Measurements from ENCODE around the gene TUBGCP4. TPM values are rescaled to one million over a fixed set of nuclear protein-coding genes. Genes with fewer than 3 reads are reported as not detected.

Gene TUBGCP4
- total and polyA plus RNA-seq, 10 of the 15 experiments (the other 5 are each of a cell fraction or from before 2014, with no cell fraction given), result 6.3 to 39.1 (median 24.8) TPM

DNA sequence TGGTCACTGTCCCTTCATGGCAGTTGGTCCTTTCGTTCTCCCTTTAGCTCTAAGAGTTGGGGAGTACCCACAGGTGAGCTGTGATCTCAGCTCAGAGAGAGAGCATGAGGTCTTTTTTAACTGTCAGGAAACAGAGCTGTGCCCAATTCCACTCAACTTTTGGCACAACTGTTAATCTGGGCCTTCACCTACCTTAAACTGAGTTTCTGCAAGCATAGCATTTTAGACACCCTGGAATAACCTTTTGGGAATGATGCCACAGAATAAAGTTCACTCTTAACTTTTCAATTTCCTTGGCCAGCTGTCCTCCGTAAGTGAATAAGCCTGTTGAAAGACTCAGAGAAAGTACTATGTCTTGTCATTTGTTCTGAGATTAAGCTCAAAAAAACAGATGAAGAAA, 35.9 kb downstream of the TUBGCP4 start:
- Histone ChIP-seq H3K27ac (ENCODE audit: control insufficient read depth, insufficient read depth) (no peak overlapping the region), H3K4me3 (no peak overlapping the region), H3K27me3 (replicated peaks in 1 of 2; ENCODE audit: control insufficient read depth in 2 of 2, insufficient read depth in 2 of 2, low read length in 1 of 2) (no peaks in the 10 kb centered on the region), H3K9ac (ENCODE audit: control insufficient read depth, insufficient read depth, low read length) (no peak overlapping the region), H3K9me3 (replicated peaks; ENCODE audit: control insufficient read depth, insufficient read depth, low read length) (no peaks in the 10 kb centered on the region), H3K79me2 (ENCODE audit: control insufficient read depth, insufficient read depth, low read length) (no peaks in the 10 kb centered on the region), H2AFZ (ENCODE audit: control insufficient read depth, low read depth, low read length) (no peak overlapping the region), H4K20me1 (ENCODE audit: control insufficient read depth, insufficient read depth) (no peaks in the 10 kb centered on the region), H3K36me3 (ENCODE audit: control insufficient read depth in 2 of 2, insufficient read depth in 2 of 2, low read length in 1 of 2) (peaks cover 8 to 13% of the 10 kb centered on the region in 2 experiments), H3K4me1 (ENCODE audit: control insufficient read depth, insufficient read depth, low read length) (no peaks in the 10 kb centered on the region), H3K4me2 (ENCODE audit: control insufficient read depth, insufficient read depth) (no peak overlapping the region)
- intact Hi-C loops (cut with micrococcal nuclease; ENCODE audit: unreplicated experiment), result no loop called here
- TF ChIP-seq SIX5 (IDR thresholded peaks at IDR 0.05; ENCODE audit: low read depth, low read length, severe bottlenecking) (no peak), SPI1 (IDR thresholded peaks at IDR 0.05; ENCODE audit: borderline replicate concordance, insufficient read depth, low read depth, low read length) (no peak), NR2C2 (IDR thresholded peaks at IDR 0.05; ENCODE audit: borderline replicate concordance, control insufficient read depth, insufficient read length, low read depth) (no peak)
- TF ChIP-seq, protein P1, sequence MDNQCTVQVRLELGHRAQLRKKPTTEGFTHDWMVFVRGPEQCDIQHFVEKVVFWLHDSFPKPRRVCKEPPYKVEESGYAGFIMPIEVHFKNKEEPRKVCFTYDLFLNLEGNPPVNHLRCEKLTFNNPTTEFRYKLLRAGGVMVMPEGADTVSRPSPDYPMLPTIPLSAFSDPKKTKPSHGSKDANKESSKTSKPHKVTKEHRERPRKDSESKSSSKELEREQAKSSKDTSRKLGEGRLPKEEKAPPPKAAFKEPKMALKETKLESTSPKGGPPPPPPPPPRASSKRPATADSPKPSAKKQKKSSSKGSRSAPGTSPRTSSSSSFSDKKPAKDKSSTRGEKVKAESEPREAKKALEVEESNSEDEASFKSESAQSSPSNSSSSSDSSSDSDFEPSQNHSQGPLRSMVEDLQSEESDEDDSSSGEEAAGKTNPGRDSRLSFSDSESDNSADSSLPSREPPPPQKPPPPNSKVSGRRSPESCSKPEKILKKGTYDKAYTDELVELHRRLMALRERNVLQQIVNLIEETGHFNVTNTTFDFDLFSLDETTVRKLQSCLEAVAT (IDR thresholded peaks at IDR 0.05), result no peak
- TF ChIP-seq, protein P2, sequence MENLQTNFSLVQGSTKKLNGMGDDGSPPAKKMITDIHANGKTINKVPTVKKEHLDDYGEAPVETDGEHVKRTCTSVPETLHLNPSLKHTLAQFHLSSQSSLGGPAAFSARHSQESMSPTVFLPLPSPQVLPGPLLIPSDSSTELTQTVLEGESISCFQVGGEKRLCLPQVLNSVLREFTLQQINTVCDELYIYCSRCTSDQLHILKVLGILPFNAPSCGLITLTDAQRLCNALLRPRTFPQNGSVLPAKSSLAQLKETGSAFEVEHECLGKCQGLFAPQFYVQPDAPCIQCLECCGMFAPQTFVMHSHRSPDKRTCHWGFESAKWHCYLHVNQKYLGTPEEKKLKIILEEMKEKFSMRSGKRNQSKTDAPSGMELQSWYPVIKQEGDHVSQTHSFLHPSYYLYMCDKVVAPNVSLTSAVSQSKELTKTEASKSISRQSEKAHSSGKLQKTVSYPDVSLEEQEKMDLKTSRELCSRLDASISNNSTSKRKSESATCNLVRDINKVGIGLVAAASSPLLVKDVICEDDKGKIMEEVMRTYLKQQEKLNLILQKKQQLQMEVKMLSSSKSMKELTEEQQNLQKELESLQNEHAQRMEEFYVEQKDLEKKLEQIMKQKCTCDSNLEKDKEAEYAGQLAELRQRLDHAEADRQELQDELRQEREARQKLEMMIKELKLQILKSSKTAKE (IDR thresholded peaks at IDR 0.05; ENCODE audit: low read depth, poor library complexity, severe bottlenecking), result no peak
- BruUV-seq (replicated peaks), result no TSS peak
- ChIA-PET SMC1A (ENCODE audit: uncharacterized antibody, unreplicated experiment) (interaction anchor here (0.9 kb wide), 1 partner anchor 10 kb away, joined by 3 read pairs; no protein-coding TSS in a partner anchor), CTCF (interaction anchor here (1.2 kb wide), 1 partner anchor 9 kb away, joined by 3 read pairs; no protein-coding TSS in a partner anchor), RAD21 (ENCODE audit: unreplicated experiment) (no interaction called here), POLR2A (no interaction called here)
- WGBS (ENCODE audit: insufficient coverage, insufficient replicate concordance, low lambda C conversion rate, missing lambda C conversion rate), result 63% methylated on average over 2 of the region's 2 CpGs
- no peak for ATAC-seq
- DNase-seq (ENCODE audit: low read depth, low spot score), result no peak
- no peak for FAIRE-seq
- in situ Hi-C loops (cut with MboI), result no loop called here

All from GM12878 (cell line).